OCI-LY1 (cell line): ENCODE measurements around the gene PRUNE2.
A peak's percentile ranks its signal among the peaks of the same experiment; 100 is the strongest.

Source experiments
- H2AFZ ChIP-seq: fragments of 200-600 bp; sonication (generic), shearing (Covaris generic); 2 replicates; pipeline ENCODE4 v1.6.0; 2014; ENCODE audit warnings: antibody characterized with exemption, mild to moderate bottlenecking, low read length
- H3F3A ChIP-seq: fragments of 200-600 bp; sonication (generic), shearing (Covaris generic); 2 replicates; pipeline ENCODE4 v1.6.0; 2014; ENCODE audit warnings: mild to moderate bottlenecking, antibody characterized with exemption, low read length, moderate library complexity; ENCODE audit not compliant: insufficient read depth
- H3K27ac ChIP-seq: fragments of 200-600 bp; sonication (generic); 2 replicates; pipeline ENCODE4 v1.5.1; 2014; ENCODE audit warnings: low read length, mixed run types, mild to moderate bottlenecking, low read depth; ENCODE audit not compliant: poor library complexity, severe bottlenecking
- H3K27me3 ChIP-seq: fragments of 200-600 bp; sonication (generic); 2 replicates; pipeline ENCODE4 v1.6.0; 2014; ENCODE audit warnings: antibody characterized with exemption, mild to moderate bottlenecking, low read length, moderate library complexity; ENCODE audit not compliant: insufficient read depth
- H3K36me3 ChIP-seq: fragments of 200-600 bp; sonication (generic); 2 replicates; pipeline ENCODE4 v1.6.1; 2014; ENCODE audit warnings: mild to moderate bottlenecking, antibody characterized with exemption, low read length, moderate library complexity, mixed read lengths; ENCODE audit not compliant: insufficient read depth
- H3K4me1 ChIP-seq: fragments of 200-600 bp; sonication (generic); 2 replicates; pipeline ENCODE4 v1.5.1; 2014; ENCODE audit warnings: mild to moderate bottlenecking, low read length, moderate library complexity; ENCODE audit not compliant: insufficient read depth, severe bottlenecking
- H3K4me2 ChIP-seq: fragments of 200-600 bp; sonication (generic), shearing (Covaris generic); 2 replicates; pipeline ENCODE4 v1.6.1; 2014; ENCODE audit warnings: low read length
- H3K4me3 ChIP-seq: fragments of 200-600 bp; sonication (generic); 2 replicates; pipeline ENCODE4 v1.5.1; 2014; ENCODE audit warnings: low read length, low read depth, mild to moderate bottlenecking, mixed read lengths; ENCODE audit not compliant: poor library complexity, severe bottlenecking
- H3K79me2 ChIP-seq: fragments of 200-600 bp; shearing (Covaris generic); 2 replicates; pipeline ENCODE4 v1.6.1; 2016; ENCODE audit warnings: mixed run types, low read length, mixed read lengths; ENCODE audit not compliant: insufficient read depth
- H3K9ac ChIP-seq: fragments of 200-600 bp; sonication (generic), shearing (Covaris generic); 2 replicates; pipeline ENCODE4 v1.6.1; 2014; ENCODE audit warnings: mild to moderate bottlenecking, low read length, mixed read lengths
- H3K9me2 ChIP-seq: fragments of 200-600 bp; sonication (generic), shearing (Covaris generic); 2 replicates; pipeline ENCODE4 v1.6.1; 2014; ENCODE audit warnings: low read depth, mild to moderate bottlenecking, low read length, mixed read lengths
- H3K9me3 ChIP-seq: fragments of 200-600 bp; shearing (Covaris generic); 2 replicates; pipeline ENCODE4 v1.6.1; 2014; ENCODE audit warnings: low read length, mixed read lengths
- H4K20me1 ChIP-seq: fragments of 200-600 bp; sonication (generic), shearing (Covaris generic); 2 replicates; pipeline ENCODE4 v1.6.0; 2016; ENCODE audit warnings: mild to moderate bottlenecking, low read length; ENCODE audit not compliant: insufficient read depth
- EZH2 ChIP-seq: fragments of 200-600 bp; sonication (generic), shearing (Covaris generic); IDR thresholded peaks from 2 replicates; pipeline ENCODE4 v1.8.0; 2017; ENCODE audit warnings: borderline replicate concordance, mixed run types, mild to moderate bottlenecking, antibody characterized with exemption, low read length, moderate library complexity, mixed read lengths
- TF ChIP-seq, protein P1 (sequence below): fragments of 200-600 bp; sonication (generic), shearing (Covaris generic); IDR thresholded peaks from 2 replicates; pipeline ENCODE4 v1.5.1; 2017; ENCODE audit warnings: mild to moderate bottlenecking, antibody characterized with exemption, low read length, moderate library complexity, mixed read lengths

The PRUNE2 gene

DNA sequence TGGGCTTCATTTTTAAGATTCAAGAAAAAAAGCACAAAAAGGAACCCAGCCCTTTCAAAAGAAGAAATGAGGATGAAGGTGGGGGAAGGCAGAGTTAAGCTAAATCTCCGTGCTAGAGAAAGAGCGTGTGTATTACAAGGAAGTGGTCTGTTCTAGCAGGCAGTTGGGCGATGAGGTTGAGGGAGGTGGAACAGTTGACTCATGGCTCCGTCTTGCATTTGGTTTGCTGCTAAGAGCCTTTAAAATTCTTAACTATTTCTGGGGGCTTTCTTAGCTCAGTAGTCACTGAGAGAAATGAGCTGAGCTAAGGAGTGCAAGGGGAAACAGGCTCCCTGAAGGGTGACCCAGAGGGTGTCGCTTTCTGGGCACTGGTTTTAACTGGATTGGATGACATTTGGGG is 329.6 kb downstream of the PRUNE2 start:
- Histone ChIP-seq H3K4me1 (peaks cover 68% of the 10 kb centered on the region), H3K4me2 (peak overlapping the region; percentile 35)

DNA sequence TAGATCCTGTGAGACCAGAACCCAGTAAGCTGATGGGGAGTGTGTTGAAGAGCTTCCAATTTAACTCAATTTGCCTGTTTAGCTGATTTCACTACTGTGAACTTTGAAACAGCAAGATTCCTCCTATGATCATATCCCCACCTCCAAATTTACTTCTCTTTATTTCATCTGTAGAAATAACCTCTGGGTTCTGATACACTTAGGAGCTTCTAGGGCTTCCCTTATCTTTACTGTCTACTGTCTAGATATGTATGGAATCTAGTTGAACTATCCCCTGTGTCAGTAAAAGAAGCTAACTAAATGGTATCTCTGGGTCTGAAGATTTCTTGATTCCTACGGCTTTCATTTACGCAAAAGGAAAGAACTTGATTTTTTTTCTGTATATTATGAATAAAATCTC is 330.2 kb downstream of the PRUNE2 start:
- peak overlapping the region; percentile 35 for H3K4me2 ChIP-seq
- H3K27me3 ChIP-seq = no peaks in the 10 kb centered on the region
- H3F3A ChIP-seq = peaks cover 11% of the 10 kb centered on the region
- H3K36me3 ChIP-seq = peaks cover 2% of the 10 kb centered on the region; the same call in 1 of the 2 replicates
- H3K9me2 ChIP-seq = no peaks in the 10 kb centered on the region
- peaks cover 2% of the 10 kb centered on the region for H3K9me3 ChIP-seq
- peaks cover 65% of the 10 kb centered on the region for H3K4me1 ChIP-seq
- H4K20me1 ChIP-seq = no peaks in the 10 kb centered on the region
- TF ChIP-seq, protein P1, sequence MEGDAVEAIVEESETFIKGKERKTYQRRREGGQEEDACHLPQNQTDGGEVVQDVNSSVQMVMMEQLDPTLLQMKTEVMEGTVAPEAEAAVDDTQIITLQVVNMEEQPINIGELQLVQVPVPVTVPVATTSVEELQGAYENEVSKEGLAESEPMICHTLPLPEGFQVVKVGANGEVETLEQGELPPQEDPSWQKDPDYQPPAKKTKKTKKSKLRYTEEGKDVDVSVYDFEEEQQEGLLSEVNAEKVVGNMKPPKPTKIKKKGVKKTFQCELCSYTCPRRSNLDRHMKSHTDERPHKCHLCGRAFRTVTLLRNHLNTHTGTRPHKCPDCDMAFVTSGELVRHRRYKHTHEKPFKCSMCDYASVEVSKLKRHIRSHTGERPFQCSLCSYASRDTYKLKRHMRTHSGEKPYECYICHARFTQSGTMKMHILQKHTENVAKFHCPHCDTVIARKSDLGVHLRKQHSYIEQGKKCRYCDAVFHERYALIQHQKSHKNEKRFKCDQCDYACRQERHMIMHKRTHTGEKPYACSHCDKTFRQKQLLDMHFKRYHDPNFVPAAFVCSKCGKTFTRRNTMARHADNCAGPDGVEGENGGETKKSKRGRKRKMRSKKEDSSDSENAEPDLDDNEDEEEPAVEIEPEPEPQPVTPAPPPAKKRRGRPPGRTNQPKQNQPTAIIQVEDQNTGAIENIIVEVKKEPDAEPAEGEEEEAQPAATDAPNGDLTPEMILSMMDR = no peak
- TF ChIP-seq EZH2 = no peak
- no peak overlapping the region for H2AFZ ChIP-seq
- peak overlapping the region; percentile 93 for H3K27ac ChIP-seq
- no peak overlapping the region for H3K4me3 ChIP-seq
- no peaks in the 10 kb centered on the region for H3K79me2 ChIP-seq
- peak overlapping the region; percentile 27 for H3K9ac ChIP-seq

More for the DNA sequence above, 329.6 kb downstream of the PRUNE2 start:
- Histone ChIP-seq H3K36me3 (no peaks in the 10 kb centered on the region), H3K9me3 (no peaks in the 10 kb centered on the region), H3K9ac (peak overlapping the region; percentile 27), H3K79me2 (no peaks in the 10 kb centered on the region), H2AFZ (no peak overlapping the region), H3K9me2 (no peaks in the 10 kb centered on the region), H3K4me3 (no peak overlapping the region), H3F3A (peaks cover 11% of the 10 kb centered on the region), H4K20me1 (no peaks in the 10 kb centered on the region), H3K27ac (peak overlapping the region; percentile 93), H3K27me3 (no peaks in the 10 kb centered on the region)
- TF ChIP-seq EZH2 = no peak
- TF ChIP-seq, protein P1 = no peak

DNA sequence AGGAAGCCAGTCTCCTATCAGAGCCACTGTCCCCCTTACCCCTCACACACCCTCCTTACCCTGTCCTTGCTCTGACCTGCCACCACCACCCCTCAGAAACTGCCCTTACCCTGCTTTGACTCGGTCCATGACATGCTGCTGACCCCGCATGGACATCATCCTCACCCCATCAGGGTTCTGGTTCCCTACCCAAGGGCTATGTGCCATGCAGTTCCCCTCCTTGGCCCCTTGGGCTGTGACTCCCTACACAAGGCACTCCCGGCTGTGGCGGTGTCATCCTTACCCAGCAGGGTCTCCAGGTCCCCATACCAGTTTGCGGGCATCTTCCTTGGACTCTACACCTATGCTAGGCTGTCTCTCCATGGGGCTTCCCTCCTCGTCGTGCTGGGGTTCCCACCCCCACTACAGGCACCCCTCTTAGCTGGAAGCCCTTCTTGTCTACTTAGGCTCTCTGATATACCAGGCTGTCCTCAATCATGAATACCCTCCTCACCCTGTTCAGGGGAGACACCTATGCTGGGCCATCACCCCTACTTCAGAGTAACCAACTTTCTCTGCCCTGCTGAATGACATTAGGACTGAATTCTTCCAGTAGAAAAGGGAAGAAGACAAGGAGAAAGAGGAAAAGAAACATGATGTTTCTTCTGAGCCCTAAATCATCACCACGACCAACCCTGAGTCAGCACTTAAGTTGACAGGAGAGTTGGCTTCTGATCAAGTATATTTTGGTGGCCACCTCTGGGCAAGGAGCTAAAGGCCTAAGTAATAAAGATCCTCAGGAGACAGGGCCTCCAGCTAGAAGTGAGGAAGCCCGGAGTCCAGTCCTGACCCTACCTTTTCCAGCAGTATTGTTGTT is 331.8 kb downstream of the PRUNE2 start:
- Histone ChIP-seq H3K9me2 (no peaks in the 10 kb centered on the region), H3K27ac (peak overlapping the region; percentile 59), H2AFZ (no peak overlapping the region), H3F3A (peaks cover 11% of the 10 kb centered on the region), H3K27me3 (no peaks in the 10 kb centered on the region), H3K36me3 (peaks cover 10% of the 10 kb centered on the region), H3K4me3 (no peak overlapping the region), H4K20me1 (no peaks in the 10 kb centered on the region), H3K4me1 (peaks cover 50% of the 10 kb centered on the region), H3K79me2 (no peaks in the 10 kb centered on the region), H3K9ac (no peak overlapping the region), H3K9me3 (peaks cover 7% of the 10 kb centered on the region), H3K4me2 (no peak overlapping the region)
- TF ChIP-seq, protein P1 = no peak
- TF ChIP-seq EZH2 = no peak
